Parathyroid adenoma (tissue), 2 donors: Measurements from ENCODE around the gene KCNG1.

Source experiments
- H2AFZ ChIP-seq: fragments of 300-600 bp; sonication (generic); one replicate; pipeline ENCODE4 v1.7.0; 2017; ENCODE audit warnings: antibody characterized with exemption, mild to moderate bottlenecking
- H3K27ac ChIP-seq: fragments of 300-600 bp; sonication (generic); one replicate; pipeline ENCODE4 v1.7.0; 2017
- H3K27me3 ChIP-seq: fragments of 300-600 bp; sonication (generic); one replicate; pipeline ENCODE4 v1.7.0; 2017; ENCODE audit warnings: low read length; ENCODE audit not compliant: control insufficient read depth, insufficient read depth
- H3K36me3 ChIP-seq: fragments of 300-600 bp; sonication (generic); one replicate; pipeline ENCODE4 v1.7.0; 2017; ENCODE audit warnings: low read length; ENCODE audit not compliant: control insufficient read depth, insufficient read depth
- H3K4me1 ChIP-seq: fragments of 300-600 bp; sonication (generic); one replicate; pipeline ENCODE4 v1.7.0; 2017; ENCODE audit warnings: control low read depth
- H3K4me2 ChIP-seq: fragments of 300-600 bp; sonication (generic); one replicate; pipeline ENCODE4 v1.7.0; 2017; ENCODE audit warnings: low read length
- H3K4me3 ChIP-seq: fragments of 300-600 bp; sonication (generic); one replicate; pipeline ENCODE4 v1.7.0; 2017; ENCODE audit warnings: low read depth, low read length
- H3K79me2 ChIP-seq: fragments of 300-600 bp; sonication (generic); one replicate; pipeline ENCODE4 v1.7.0; 2017; ENCODE audit warnings: control low read depth
- H3K9ac ChIP-seq: fragments of 300-600 bp; sonication (generic); one replicate; pipeline ENCODE4 v1.7.0; 2017; ENCODE audit warnings: mild to moderate bottlenecking
- H3K9me3 ChIP-seq: fragments of 300-600 bp; sonication (generic); one replicate; pipeline ENCODE4 v1.7.0; 2017; ENCODE audit warnings: low read length; ENCODE audit not compliant: control insufficient read depth
- TF ChIP-seq, protein P1 (sequence below): fragments of 300-600 bp; sonication (generic); IDR thresholded peaks from one replicate; pipeline ENCODE4 v1.7.0; 2017; ENCODE audit warnings: antibody characterized with exemption, mild to moderate bottlenecking
- donor health status: primary hyperparathyroidism.

The KCNG1 gene

DNA sequence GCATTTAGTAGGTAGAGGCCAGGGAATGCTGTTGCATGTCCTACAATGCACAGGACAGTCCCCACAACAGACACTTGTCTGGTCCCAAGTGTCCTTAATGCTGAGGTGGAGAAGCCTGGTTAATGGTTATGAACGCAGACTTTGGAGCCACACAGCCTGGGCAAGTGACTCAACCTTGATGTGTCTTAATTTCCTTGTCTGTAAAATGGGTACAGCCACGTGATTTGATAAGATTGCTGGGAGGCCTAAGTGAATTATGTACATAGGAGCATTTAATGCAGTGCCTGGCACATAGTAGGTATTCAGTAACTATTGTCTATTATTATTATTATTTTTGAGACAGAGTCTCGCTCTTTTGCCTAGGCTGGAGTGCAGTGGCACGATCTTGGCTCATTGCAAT lies 11.4 kb downstream of the KCNG1 start:
- Histone ChIP-seq H2AFZ (no peak overlapping the region), H3K27me3 (no peaks in the 10 kb centered on the region), H3K4me1 (no peaks in the 10 kb centered on the region), H3K4me3 (no peak overlapping the region), H3K9me3 (no peaks in the 10 kb centered on the region), H3K9ac (no peak overlapping the region), H3K36me3 (no peaks in the 10 kb centered on the region), H3K27ac (no peak overlapping the region), H3K79me2 (no peaks in the 10 kb centered on the region), H3K4me2 (no peak overlapping the region)
- TF ChIP-seq, protein P1, sequence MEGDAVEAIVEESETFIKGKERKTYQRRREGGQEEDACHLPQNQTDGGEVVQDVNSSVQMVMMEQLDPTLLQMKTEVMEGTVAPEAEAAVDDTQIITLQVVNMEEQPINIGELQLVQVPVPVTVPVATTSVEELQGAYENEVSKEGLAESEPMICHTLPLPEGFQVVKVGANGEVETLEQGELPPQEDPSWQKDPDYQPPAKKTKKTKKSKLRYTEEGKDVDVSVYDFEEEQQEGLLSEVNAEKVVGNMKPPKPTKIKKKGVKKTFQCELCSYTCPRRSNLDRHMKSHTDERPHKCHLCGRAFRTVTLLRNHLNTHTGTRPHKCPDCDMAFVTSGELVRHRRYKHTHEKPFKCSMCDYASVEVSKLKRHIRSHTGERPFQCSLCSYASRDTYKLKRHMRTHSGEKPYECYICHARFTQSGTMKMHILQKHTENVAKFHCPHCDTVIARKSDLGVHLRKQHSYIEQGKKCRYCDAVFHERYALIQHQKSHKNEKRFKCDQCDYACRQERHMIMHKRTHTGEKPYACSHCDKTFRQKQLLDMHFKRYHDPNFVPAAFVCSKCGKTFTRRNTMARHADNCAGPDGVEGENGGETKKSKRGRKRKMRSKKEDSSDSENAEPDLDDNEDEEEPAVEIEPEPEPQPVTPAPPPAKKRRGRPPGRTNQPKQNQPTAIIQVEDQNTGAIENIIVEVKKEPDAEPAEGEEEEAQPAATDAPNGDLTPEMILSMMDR, result no peak

DNA sequence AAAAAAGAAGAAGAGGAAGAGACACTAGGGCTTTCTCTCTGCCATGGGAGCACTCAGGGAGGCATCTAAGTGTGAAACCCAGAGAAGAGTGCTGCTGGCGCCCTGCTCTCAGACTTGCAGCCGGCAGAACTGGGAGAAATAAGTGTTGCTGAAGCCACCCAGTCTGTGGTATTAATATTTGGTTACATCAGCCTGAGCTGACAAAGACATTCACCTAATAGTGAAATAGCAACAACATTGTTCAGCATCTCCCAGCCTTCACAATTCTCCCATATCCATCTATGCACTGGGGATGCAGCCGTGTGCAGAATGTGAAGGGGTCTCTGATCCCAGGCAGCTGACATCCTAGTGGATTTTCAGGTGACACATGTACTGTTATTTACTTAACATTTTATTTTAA lies 12.0 kb downstream of the KCNG1 start:
- H3K4me2 ChIP-seq, result no peak overlapping the region
- H3K27ac ChIP-seq, result no peak overlapping the region
- H3K27me3 ChIP-seq, result no peaks in the 10 kb centered on the region
- no peak overlapping the region for H3K4me3 ChIP-seq
- H3K36me3 ChIP-seq, result no peaks in the 10 kb centered on the region
- TF ChIP-seq, protein P1, result no peak
- no peaks in the 10 kb centered on the region for H3K79me2 ChIP-seq
- H2AFZ ChIP-seq, result no peak overlapping the region
- no peaks in the 10 kb centered on the region for H3K9me3 ChIP-seq
- no peak overlapping the region for H3K9ac ChIP-seq
- no peaks in the 10 kb centered on the region for H3K4me1 ChIP-seq

DNA sequence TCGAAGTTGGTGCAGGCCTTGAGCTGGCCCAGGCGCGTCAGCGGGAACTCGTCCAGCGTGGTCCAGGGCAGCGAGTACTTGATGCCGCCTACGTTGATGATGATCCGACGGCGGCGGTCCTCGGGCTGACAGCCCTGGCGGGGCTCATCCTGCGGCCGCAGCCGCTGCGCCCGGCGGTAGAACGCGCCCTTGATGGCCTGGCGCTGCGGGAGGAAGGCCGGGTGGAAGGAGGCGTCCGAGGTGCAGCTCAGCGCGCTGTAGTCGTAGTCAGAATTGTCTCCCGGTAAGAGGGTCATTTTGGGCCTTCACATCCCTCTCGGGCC lies 12.9 kb downstream of the KCNG1 start:
- TF ChIP-seq, protein P1, result no peak
- Histone ChIP-seq H3K27me3 (no peaks in the 10 kb centered on the region), H3K36me3 (no peaks in the 10 kb centered on the region), H3K79me2 (no peaks in the 10 kb centered on the region), H3K4me2 (no peak overlapping the region), H3K9me3 (no peaks in the 10 kb centered on the region), H3K27ac (no peak overlapping the region), H2AFZ (no peak overlapping the region), H3K4me1 (no peaks in the 10 kb centered on the region), H3K9ac (no peak overlapping the region), H3K4me3 (no peak overlapping the region)

DNA sequence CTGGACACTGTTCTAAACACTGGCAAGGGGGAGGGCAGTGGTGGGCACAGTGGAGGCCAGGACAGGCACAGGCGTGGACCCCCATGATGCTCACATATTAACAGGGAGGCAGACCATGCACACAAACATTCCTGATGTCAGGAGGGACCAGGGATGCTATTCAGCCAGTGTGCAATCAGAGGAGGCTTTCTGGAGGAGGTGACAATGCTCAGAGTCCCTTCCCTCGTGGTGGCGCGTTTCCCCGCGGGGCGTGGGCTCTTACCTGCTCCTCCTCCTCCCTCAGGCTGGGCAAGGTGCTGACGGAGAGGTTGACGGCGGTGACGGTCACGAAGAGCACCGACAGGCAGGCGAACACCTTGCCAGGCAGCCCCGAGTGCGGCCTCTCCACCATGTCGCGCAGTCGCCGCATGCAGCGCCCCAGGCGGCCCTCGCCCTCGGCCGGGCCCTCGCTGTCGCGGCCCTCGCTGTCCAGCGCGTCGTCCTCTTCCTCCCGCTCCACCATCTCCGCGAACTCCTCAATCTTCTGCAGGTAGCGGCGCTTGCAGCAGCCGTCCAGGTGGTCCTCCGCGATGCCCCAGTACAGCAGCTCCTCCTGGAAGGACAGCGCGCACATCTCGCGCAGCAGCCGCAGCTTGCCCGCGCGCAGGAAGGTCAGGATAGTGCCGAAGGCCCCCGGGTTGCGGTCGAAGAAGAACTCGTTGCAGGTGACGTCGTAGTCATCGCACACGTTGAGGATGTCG lies 13.4 kb downstream of the KCNG1 start:
- Histone ChIP-seq H3K27me3 (no peaks in the 10 kb centered on the region), H3K27ac (no peak overlapping the region), H3K9ac (no peak overlapping the region), H3K4me2 (no peak overlapping the region), H3K36me3 (no peaks in the 10 kb centered on the region), H2AFZ (no peak overlapping the region), H3K9me3 (no peaks in the 10 kb centered on the region), H3K4me1 (no peaks in the 10 kb centered on the region), H3K4me3 (no peak overlapping the region), H3K79me2 (no peaks in the 10 kb centered on the region)
- TF ChIP-seq, protein P1, result no peak

DNA sequence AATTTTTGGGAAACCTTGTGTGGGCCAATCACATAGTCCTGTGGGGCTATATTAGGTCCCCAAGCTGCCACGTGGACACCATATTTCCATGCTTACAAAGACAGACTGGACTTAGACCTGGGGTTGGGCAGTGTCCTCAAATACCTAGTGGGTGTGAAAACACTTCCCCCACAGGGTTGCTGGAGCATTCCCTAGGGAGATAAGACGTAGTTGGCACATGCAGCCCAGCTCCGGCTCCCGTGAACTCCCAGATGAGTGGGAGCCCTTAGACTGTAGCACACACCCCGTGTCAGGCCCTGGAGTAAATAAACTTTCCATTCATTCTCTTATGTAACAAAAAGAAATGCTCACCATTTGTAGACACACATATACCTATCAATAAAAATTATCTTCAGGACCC lies 14.2 kb downstream of the KCNG1 start:
- H3K9ac ChIP-seq, result no peak overlapping the region
- no peak overlapping the region for H3K4me2 ChIP-seq
- H3K9me3 ChIP-seq, result no peaks in the 10 kb centered on the region
- H3K27me3 ChIP-seq, result no peaks in the 10 kb centered on the region
- no peak overlapping the region for H2AFZ ChIP-seq
- no peaks in the 10 kb centered on the region for H3K4me1 ChIP-seq
- no peak overlapping the region for H3K27ac ChIP-seq
- H3K36me3 ChIP-seq, result no peaks in the 10 kb centered on the region
- H3K79me2 ChIP-seq, result no peaks in the 10 kb centered on the region
- TF ChIP-seq, protein P1, result no peak
- no peak overlapping the region for H3K4me3 ChIP-seq
